ENCODE results near the gene GAB2.
"Not testable (repeated sequence)": the region's sequence is repeated elsewhere in the genome, so short reads cannot be mapped to it uniquely, and the experiment has no call there.

Gene GAB2

DNA sequence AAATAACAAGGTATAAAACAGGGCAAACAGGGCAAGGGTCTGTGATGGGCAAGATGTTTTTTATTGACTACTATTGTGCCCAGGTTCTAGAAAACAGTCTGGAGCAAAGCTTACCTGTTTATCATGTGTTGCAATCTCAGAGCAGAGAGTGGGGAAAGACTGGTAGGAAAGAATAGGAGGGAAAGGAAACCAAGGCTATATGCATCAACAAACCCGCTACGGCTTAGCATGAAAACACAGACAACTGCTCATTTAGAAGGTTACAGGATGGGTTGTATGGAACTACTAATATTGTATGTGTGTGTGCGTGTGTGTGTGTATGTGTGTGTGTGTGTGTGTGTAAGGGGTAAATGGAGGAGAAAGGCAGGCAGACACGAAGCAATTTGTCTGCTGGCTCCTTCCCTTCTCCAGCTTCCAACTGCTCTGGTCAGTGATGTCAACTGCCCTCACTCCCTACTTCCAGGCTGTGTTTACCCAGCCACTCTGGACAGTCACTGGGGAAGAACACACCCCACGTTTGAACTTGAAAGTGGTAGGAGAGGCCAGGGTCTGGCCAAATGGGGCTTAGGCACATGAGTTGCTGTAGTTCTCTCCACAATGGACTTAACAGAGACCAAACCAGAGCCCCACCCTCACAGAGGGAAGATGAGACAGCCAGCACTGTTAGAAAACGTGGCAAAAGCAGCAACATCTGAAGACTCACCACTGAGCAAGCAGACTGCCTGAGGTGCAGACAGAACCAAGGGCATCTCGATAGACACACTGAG is 47.0 kb downstream of the GAB2 start:
- DNase-seq (ENCODE audit: low read depth in 2 of 2): no peak

GRCh38 chr11:78365381-78365792 is 52.2 kb downstream of the GAB2 start:
- DNase-seq (ENCODE audit: low read depth in 2 of 2): no peak

- DNase-seq (ENCODE audit: low read depth in 2 of 2): no peak
Measured at GRCh38 chr11:78364128-78364751, 53.4 kb downstream of the GAB2 start.

GRCh38 chr11:78363024-78363619 is 54.5 kb downstream of the GAB2 start:
- no peak for DNase-seq (ENCODE audit: low read depth in 2 of 2)

DNA sequence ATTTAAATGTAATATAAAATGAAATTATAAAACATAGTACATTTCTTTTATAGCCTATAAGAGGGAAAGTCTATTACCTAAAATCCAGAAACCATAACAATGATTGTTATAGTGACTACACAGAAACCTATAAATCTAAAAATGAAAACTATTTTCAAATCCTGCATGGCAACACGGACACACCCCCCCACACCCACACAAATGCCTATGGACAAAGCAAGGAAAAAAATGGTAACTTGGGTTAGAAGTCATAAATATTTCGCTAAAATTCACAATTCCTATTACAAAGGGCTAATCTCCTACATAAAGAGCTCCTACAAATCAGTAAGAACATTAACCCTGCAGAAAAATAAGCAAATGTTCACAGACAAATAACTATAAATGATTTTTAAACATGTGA is 56.4 kb downstream of the GAB2 start:
- DNase-seq (ENCODE audit: low read depth in 2 of 2): no peak

DNA sequence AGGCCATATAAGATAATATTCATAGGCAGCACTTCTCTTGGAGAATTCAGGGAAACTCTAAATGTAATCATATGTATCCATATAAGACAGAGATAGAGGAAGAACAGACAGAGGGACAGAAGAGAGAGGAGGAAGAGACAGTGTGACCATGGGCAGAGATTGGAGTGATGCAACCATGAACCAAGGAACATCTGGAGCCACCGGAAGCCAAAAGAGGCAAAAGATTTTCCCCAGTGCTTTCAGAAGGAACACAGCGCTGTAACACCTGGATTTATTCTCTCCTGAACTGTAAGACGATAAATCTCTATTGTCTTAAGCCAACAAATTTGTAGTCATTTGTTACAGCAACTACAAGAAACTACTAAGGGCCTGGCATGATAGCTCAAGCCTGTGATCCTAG is 57.7 kb downstream of the GAB2 start:
- no peak for DNase-seq (ENCODE audit: low read depth in 2 of 2)

GRCh38 chr11:78357924-78358323 is 59.7 kb downstream of the GAB2 start:
- not testable (repeated sequence) for DNase-seq (ENCODE audit: low read depth in 2 of 2)

- DNase-seq (ENCODE audit: low read depth in 2 of 2): not testable (repeated sequence)
Measured at GRCh38 chr11:78357425-78357824, 60.2 kb downstream of the GAB2 start.

DNA sequence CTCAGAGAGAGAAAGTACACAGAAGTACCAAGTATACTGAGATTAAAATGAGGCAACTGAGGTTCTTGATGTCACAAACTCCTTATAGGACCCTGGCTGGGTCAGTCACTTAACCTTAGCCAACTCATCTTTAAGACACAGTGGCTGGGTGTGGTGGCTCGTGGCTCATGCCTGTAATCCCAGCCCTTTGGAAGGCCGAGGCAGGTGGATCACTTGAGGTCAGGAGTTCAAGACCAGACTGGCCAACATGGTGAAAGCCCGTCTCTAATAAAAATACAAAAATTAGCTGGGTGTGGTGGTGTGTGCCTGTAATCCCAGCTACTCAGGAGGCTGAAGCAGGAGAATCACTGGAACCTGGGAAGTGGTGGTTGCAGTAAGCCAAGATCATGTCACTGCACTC is 61.9 kb downstream of the GAB2 start:
- DNase-seq (ENCODE audit: low read depth in 2 of 2): not testable (repeated sequence)

- DNase-seq (ENCODE audit: low read depth in 2 of 2): no peak
Measured at GRCh38 chr11:78355309-78355705, 62.3 kb downstream of the GAB2 start.

DNA sequence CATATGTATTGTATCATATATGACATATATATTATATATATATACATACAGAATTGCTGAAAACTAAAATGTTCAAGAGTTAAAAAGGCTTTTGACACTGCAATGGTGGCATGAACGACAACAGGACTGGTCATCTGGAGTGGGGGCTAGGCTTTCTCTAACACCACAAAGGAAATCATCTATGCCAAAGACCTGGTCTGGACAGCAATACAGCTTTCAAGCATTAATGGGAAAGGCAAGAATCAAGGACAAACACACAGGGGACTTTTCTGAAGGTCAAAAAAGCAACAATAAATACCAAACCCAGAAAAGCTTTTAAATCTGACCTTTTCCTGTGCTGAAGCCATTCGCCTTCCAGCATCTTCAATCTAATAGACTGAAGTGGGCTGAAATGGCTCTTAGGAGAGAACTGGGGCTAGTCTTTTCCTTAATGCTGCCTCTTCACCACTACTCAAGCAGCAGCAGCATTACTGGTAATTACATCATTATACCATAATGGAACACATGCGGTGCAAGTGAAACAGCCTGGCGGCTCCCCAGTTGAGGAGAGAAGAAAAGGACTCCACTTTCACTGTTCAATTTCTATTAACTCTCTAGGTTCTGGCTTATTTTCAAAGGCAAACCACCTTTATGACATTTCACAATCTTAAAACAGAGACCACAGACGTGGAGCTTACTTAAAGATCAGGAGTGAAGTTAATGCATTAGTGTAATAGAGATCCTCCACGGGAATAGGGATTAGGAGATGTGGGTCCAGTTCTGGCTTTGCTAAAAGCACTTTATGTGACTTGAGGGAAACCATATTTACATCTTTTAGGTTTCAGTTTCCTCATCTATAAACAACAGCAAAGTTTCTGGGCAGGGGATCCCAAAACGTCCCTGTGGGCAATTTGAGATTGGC is 63.0 kb downstream of the GAB2 start:
- DNase-seq (ENCODE audit: low read depth in 2 of 2): no peak

DNA sequence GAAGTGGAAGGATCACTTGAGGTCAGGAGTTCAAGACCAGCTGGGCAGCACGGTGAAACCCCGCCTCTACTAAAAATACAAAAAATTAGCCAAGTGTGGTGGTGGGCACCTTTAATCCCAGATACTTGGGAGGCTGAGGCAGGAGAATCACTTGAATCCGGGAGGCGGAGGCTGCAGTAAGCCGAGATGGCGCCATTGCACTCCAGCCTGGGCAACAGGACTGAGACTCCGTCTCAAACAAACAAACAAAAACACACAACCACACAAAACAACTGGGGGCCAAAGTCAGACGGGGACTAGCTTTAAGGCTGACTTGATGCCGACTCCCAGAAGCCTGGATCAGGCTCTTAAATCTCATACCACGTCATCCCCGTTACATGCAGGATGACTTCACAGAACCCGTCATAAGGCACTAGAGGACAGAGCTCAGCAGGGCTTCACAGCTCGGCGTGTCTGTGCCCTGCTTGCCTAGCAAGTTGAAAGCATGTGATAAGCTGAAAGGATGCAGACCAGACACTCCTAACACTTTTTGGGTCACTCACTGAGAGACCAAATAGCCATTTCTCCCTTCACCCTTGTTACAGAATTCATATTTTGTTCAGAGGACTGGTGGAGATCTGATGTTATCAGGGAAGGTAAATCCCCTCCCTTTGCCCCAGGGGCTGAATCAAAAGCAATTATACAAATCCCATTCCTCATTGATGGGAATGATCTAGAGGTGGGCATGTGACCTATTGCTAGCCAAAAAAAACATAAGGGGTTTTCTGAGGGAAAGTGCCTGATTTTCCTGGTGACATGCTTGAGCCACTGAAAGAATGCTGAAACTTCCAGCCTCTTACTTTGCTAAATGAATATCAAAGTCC is 65.4 kb downstream of the GAB2 start:
- DNase-seq (ENCODE audit: low read depth in 2 of 2): no peak

- DNase-seq (ENCODE audit: low read depth in 2 of 2): no peak
Measured at GRCh38 chr11:78351193-78351592, 66.4 kb downstream of the GAB2 start.

DNA sequence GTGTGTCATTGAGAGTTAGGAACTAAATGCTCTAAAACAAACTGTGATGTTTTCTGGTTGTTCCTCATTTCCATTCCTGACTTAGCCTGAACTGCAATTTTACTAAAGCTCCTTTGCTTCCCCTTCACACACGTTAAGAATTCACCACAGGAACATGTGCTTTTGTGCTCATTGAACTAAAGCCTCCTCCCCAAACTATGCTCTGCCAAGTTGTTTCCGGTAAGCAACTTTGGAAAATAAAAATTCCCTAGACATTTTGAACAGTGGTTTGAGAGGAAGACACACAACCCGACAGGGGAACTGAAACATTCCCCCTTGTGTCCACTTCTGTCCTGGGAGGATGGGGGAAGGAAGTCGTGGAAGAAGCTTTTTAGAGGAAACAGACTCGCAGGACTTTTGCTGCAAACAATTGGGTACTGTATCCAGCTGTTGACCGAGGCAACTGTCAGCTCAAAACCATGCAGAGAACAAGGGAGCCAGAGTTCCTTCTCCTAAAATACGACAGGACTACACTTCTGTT is 66.9 kb downstream of the GAB2 start:
- DNase-seq (ENCODE audit: low read depth in 2 of 2): no peak

DNA sequence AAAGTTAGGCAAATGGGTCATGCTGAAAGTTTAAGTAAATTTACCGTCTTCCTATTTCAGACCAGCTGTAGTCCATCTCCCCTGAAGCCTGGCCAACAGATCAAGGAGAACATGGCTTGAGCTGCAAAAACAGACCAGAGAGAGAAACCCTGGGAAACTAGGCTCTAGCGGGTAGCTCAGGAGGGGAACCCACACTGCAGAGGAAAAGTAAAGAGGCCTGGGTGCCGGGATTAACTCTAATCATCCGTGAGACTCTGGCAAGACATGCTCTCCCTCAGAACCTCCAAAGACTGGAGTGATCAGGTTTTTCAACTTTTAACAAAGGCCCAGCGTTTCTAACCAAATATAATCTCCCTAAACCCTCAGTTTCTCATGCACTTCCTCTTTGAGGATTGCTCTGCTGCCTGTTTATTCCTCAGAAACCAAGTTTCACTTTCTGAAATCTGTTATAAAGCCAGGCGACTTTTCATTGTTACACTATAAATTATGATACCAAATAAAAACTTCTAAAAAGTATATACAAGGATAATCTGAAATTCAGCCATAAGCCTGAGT is 67.5 kb downstream of the GAB2 start:
- no peak for DNase-seq (ENCODE audit: low read depth in 2 of 2)

DNA sequence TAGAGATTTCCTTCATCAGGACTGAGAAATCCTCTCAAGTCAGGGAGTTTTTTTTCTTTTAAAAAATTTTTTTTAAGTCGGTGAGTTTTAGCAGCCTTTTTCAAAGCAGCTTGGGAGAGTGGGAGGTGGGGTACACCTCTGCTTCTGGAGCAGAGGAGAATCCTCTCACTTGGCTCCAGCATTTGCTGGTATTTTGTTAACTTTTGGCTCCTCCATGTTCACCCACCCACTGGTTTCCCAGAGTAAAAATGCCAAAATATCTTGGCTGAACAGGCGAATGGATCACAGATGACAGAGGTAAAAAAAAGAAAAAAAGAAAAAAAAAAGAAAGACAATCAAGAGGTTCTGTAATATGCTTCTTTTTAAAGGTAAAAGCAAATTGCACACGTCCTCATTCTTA is 68.0 kb downstream of the GAB2 start:
- DNase-seq (ENCODE audit: low read depth in 2 of 2): no peak

GRCh38 chr11:78349114-78349513 is 68.5 kb downstream of the GAB2 start:
- DNase-seq (ENCODE audit: low read depth in 2 of 2): no peak

- DNase-seq (ENCODE audit: low read depth in 2 of 2): no peak
Measured at GRCh38 chr11:78347956-78348355, 69.7 kb downstream of the GAB2 start.

- no peak for DNase-seq (ENCODE audit: low read depth in 2 of 2)
Measured at GRCh38 chr11:78346799-78347198, 70.8 kb downstream of the GAB2 start.

- no peak for DNase-seq (ENCODE audit: low read depth in 2 of 2)
Measured at GRCh38 chr11:78345450-78345849, 72.2 kb downstream of the GAB2 start.

GRCh38 chr11:78344676-78345075 is 72.9 kb downstream of the GAB2 start:
- no peak for DNase-seq (ENCODE audit: low read depth in 2 of 2)

All from activated CD8-positive, alpha-beta memory T cell treated with anti-CD3 and anti-CD28 coated beads for 4 hours (primary cell).